HCT116 (cell line): ENCODE results near the gene CSF3R. TPM values are rescaled to one million over a fixed set of nuclear protein-coding genes. Genes with fewer than 3 reads are reported as not detected.
A peak's percentile ranks its signal among the peaks of the same experiment; 100 is the strongest.

Experiments
- ATAC-seq: fragments of 200-7000 bp; cut with Tn5 transposase; 2 replicates; pipeline ENCODE4 v1.9.1; 2020; ENCODE audit warnings: mild to moderate bottlenecking, moderate library complexity
- BruUV-seq: library from RNA; stranded (reverse); fragments of 400-500 nt; replicated peaks from 2 replicates; lab custom pipeline; 2021; lab: Mats Ljungman, UMichigan
- CTCF ChIA-PET: fragments of 300-600 bp; sonication (Branson Sonifier 250); formaldehyde crosslinking; loops from one replicate; lab custom pipeline; 2021; ENCODE audit warnings: antibody characterized with exemption; lab: Charles Lee
- POLR2A ChIA-PET: fragments of 300-600, 350-600 bp; sonication (Branson Sonifier 250); formaldehyde crosslinking; loops from one replicate; lab custom pipeline; 2021; ENCODE audit warnings: antibody characterized with exemption; lab: Charles Lee
- RAD21 ChIA-PET, 2 experiments: fragments of 300-600 bp; sonication (Branson Sonifier 250); formaldehyde crosslinking; loops; one replicate each; lab custom pipeline; 2023; ENCODE audit warnings: low total read pairs in 2 of 2; ENCODE audit not compliant: uncharacterized antibody in 2 of 2, unreplicated experiment in 2 of 2, low non-redundant PET in 1 of 2; lab: Charles Lee
- DNase-seq: peaks from one replicate; pipeline ENCODE4 v3.0.0-alpha.2; 2010; ENCODE audit warnings: low read depth, low spot score
- H2AFZ ChIP-seq: fragments of 200-600 bp; shearing (Covaris generic), sonication (generic); 2 replicates; pipeline ENCODE4 v1.6.1; 2017; ENCODE audit warnings: low read depth, mixed run types, mixed read lengths, antibody characterized with exemption, low read length; ENCODE audit not compliant: poor library complexity, severe bottlenecking
- H3K27ac ChIP-seq: 2 replicates; pipeline ENCODE4 v1.5.1; 2012; ENCODE audit warnings: low read depth, low read length
- H3K27me3 ChIP-seq: fragments of 200-600 bp; sonication (generic); 2 replicates; pipeline ENCODE4 v1.6.1; 2016; ENCODE audit warnings: mixed run types, low read length, mixed read lengths; ENCODE audit not compliant: insufficient read depth
- H3K36me3 ChIP-seq, 2 experiments: fragments of 200-500 bp in 1 of 2; fragments of 200-600 bp in 1 of 2; sonication (Bioruptor generic) in 1 of 2; sonication (generic) in 1 of 2; 2 replicates each; pipeline versions ENCODE4 v1.5.1 to v1.6.1; 2014 to 2016; ENCODE audit warnings: low read length in 2 of 2, inconsistent platforms in 1 of 2, mixed read lengths in 1 of 2, mixed run types in 1 of 2; ENCODE audit not compliant: insufficient read depth in 2 of 2, control insufficient read depth in 1 of 2
- H3K4me1 ChIP-seq, 2 experiments: fragments of 200-600 bp in 1 of 2; sonication (generic) in 1 of 2; 2 replicates each; pipeline versions ENCODE4 v1.5.1 to v1.6.1; 2012 to 2017; ENCODE audit warnings: low read length in 2 of 2, inconsistent platforms in 1 of 2, mild to moderate bottlenecking in 1 of 2, mixed read lengths in 1 of 2, mixed run types in 1 of 2, moderate library complexity in 1 of 2; ENCODE audit not compliant: insufficient read depth in 2 of 2, control insufficient read depth in 1 of 2
- H3K4me2 ChIP-seq: fragments of 200-600 bp; sonication (generic); 2 replicates; pipeline ENCODE4 v1.6.1; 2017; ENCODE audit warnings: mixed run types, low read length, mixed read lengths
- H3K4me3 ChIP-seq, 2 experiments: fragments of 200-600 bp in 1 of 2; sonication (generic) in 1 of 2; replicated peaks in 1 of 2; 2 replicates each; pipeline ENCODE4 v1.5.1; 2011 to 2016; ENCODE audit warnings: low read length in 2 of 2, control low read depth in 1 of 2, low read depth in 1 of 2, mild to moderate bottlenecking in 1 of 2, mixed read lengths in 1 of 2, mixed run types in 1 of 2
- H3K79me2 ChIP-seq: fragments of 200-600 bp; sonication (generic); 2 replicates; pipeline ENCODE4 v1.6.1; 2017; ENCODE audit warnings: mild to moderate bottlenecking, mixed run types, low read length, moderate library complexity, mixed read lengths; ENCODE audit not compliant: insufficient read depth
- H3K9ac ChIP-seq: fragments of 200-600 bp; sonication (generic); 2 replicates; pipeline ENCODE4 v1.6.1; 2016; ENCODE audit warnings: low read length, mixed read lengths
- H3K9me2 ChIP-seq: fragments of 200-600 bp; sonication (generic), shearing (Covaris generic); 2 replicates; pipeline ENCODE4 v1.6.1; 2017; ENCODE audit warnings: mixed run types, mild to moderate bottlenecking, moderate library complexity; ENCODE audit not compliant: insufficient read depth
- H3K9me3 ChIP-seq, 2 experiments: fragments of 200-500 bp in 1 of 2; fragments of 200-600 bp in 1 of 2; sonication (Bioruptor generic) in 1 of 2; sonication (generic) in 1 of 2; 2 replicates each; pipeline ENCODE4 v1.6.1; 2014 to 2017; ENCODE audit warnings: low read length in 2 of 2, mixed read lengths in 2 of 2, inconsistent platforms in 1 of 2, low read depth in 1 of 2, mild to moderate bottlenecking in 1 of 2, mixed run types in 1 of 2, moderate library complexity in 1 of 2; ENCODE audit not compliant: control insufficient read depth in 1 of 2, insufficient read depth in 1 of 2
- H4K20me1 ChIP-seq: fragments of 200-600 bp; sonication (generic), shearing (Covaris generic); 2 replicates; pipeline ENCODE4 v1.6.1; 2017; ENCODE audit warnings: mixed run types, mild to moderate bottlenecking, moderate library complexity; ENCODE audit not compliant: insufficient read depth
- ATF3 ChIP-seq: IDR thresholded peaks from 2 replicates; pipeline ENCODE4 v1.6.1; 2012
- CTCF ChIP-seq, 3 experiments: fragments of 200-600 bp in 1 of 3; sonication (generic) in 1 of 3; IDR thresholded peaks in 2 of 3; conservative IDR thresholded peaks in 1 of 3; 2 replicates each; pipeline ENCODE4 v1.5.1; 2012 to 2017; ENCODE audit warnings: low read depth in 2 of 3, low read length in 2 of 3, antibody characterized with exemption in 1 of 3, borderline replicate concordance in 1 of 3, control low read depth in 1 of 3, mild to moderate bottlenecking in 1 of 3, mixed read lengths in 1 of 3, mixed run types in 1 of 3, moderate library complexity in 1 of 3; ENCODE audit not compliant: insufficient read depth in 1 of 3
- EGR1 ChIP-seq: IDR thresholded peaks from 2 replicates; pipeline ENCODE4 v1.6.1; 2012; ENCODE audit warnings: low read depth
- ELF1 ChIP-seq: IDR thresholded peaks from 2 replicates; pipeline ENCODE4 v1.6.1; 2012; ENCODE audit warnings: low read depth, borderline replicate concordance
- EZH2 ChIP-seq: fragments of 200-600 bp; sonication (generic); IDR thresholded peaks from 2 replicates; pipeline ENCODE4 v1.6.1; 2017; ENCODE audit warnings: antibody characterized with exemption, mixed run types
- EZH2phosphoT487 ChIP-seq: fragments of 200-600 bp; IDR thresholded peaks from 2 replicates; pipeline ENCODE4 v1.6.1; 2018; ENCODE audit warnings: antibody characterized with exemption, borderline replicate concordance
- FOSL1 ChIP-seq: IDR thresholded peaks from 2 replicates; pipeline ENCODE4 v1.6.1; 2012; ENCODE audit warnings: low read depth
- MAX ChIP-seq: IDR thresholded peaks from 2 replicates; pipeline ENCODE4 v1.6.1; 2012
- REST ChIP-seq: IDR thresholded peaks from 2 replicates; pipeline ENCODE4 v1.6.1; 2012; ENCODE audit warnings: low read depth
- SIN3A ChIP-seq: IDR thresholded peaks from 2 replicates; pipeline ENCODE4 v1.6.1; 2012; ENCODE audit warnings: low read depth
- SP1 ChIP-seq: IDR thresholded peaks from 2 replicates; pipeline ENCODE4 v1.6.1; 2012; ENCODE audit warnings: low read depth
- YY1 ChIP-seq: IDR thresholded peaks from 2 replicates; pipeline ENCODE4 v1.6.1; 2011; ENCODE audit warnings: low read length, low read depth, moderate library complexity, mild to moderate bottlenecking; ENCODE audit not compliant: insufficient replicate concordance; ENCODE audit errors: extremely low read depth
- ZBTB33 ChIP-seq: IDR thresholded peaks from 2 replicates; pipeline ENCODE4 v1.6.1; 2011; ENCODE audit warnings: mild to moderate bottlenecking, low read length, moderate library complexity; ENCODE audit not compliant: insufficient replicate concordance; ENCODE audit errors: extremely low read depth
- ZFX ChIP-seq: fragments of 450-650 bp; IDR thresholded peaks from 2 replicates; pipeline ENCODE4 v1.6.1; 2017
- intact Hi-C: fragments of 100-400 bp; cut with micrococcal nuclease; formaldehyde crosslinking; loops from 2 replicates; pipeline ENCODE4 v1.10.0; 2022
- total RNA-seq: library from RNA; stranded (reverse); gene quantifications from one replicate; pipeline ENCODE4 v1.2.1, GENCODE V29; 2021; ENCODE audit not compliant: unreplicated experiment

The CSF3R gene
- total RNA-seq, 1 experiment from 2014 or later = 0.32 TPM

- no peak overlapping the region for H2AFZ ChIP-seq
- intact Hi-C loops = no loop called here
- TF ChIP-seq MAX = no peak
- TF ChIP-seq YY1 = no peak
- no peak for TF ChIP-seq SIN3A
- TF ChIP-seq ATF3 = no peak
- no peak for TF ChIP-seq EZH2phosphoT487
- no peak for TF ChIP-seq EGR1
- TF ChIP-seq REST = no peak
- no peak for TF ChIP-seq SP1
- no peak for TF ChIP-seq ZBTB33
- no peak for TF ChIP-seq ZFX
- TF ChIP-seq FOSL1 = no peak
- TF ChIP-seq ELF1 = no peak
- no peak for TF ChIP-seq EZH2
- no peak for TF ChIP-seq CTCF (IDR thresholded peaks at IDR 0.05 in 2 of 3, conservative IDR thresholded peaks at IDR 0.05 in 1 of 3; ENCODE audit: borderline replicate concordance in 1 of 3, insufficient read depth in 1 of 3, low read depth in 2 of 3, low read length in 2 of 3)
Observed at GRCh38 chr1:36464605-36465393, 17.9 kb downstream of the CSF3R start.

More at GRCh38 chr1:36464605-36465393, 17.9 kb downstream of the CSF3R start:
- Histone ChIP-seq H3K4me2 (peak overlapping the region; percentile 90), H3K27ac (peak overlapping the region; percentile 84), H3K27me3 (no peaks in the 10 kb centered on the region), H3K4me1 (peaks cover 11 to 25% of the 10 kb centered on the region in 2 experiments), H3K9me3 (no peaks in the 10 kb centered on the region), H4K20me1 (no peaks in the 10 kb centered on the region), H3K79me2 (peaks cover 28% of the 10 kb centered on the region), H3K4me3 (peak overlapping the region; percentile 73 to 100), H3K9me2 (no peaks in the 10 kb centered on the region), H3K9ac (peak overlapping the region; percentile 83), H3K36me3 (peaks cover 6 to 22% of the 10 kb centered on the region in 2 experiments; a peak in 3 of 4 replicates)
- DNase-seq (no peak), ATAC-seq (peak; percentile 62)
- ChIA-PET POLR2A (interaction anchor here (0.6 to 2.0 kb wide), 4 partner anchors 10 to 28 kb away, joined by 3 to 20 read pairs (median 4); partner anchors contain the start of gene OSCP1), CTCF (interaction anchor here (0.7 to 1.3 kb wide), 2 partner anchors 10 to 15 kb away, joined by 3 read pairs; partner anchors contain the start of gene OSCP1), RAD21 (no interaction called here)
- TSS peak; percentile 95 for BruUV-seq
